ENCODE data around the gene ANKS4B.
"Not testable (repeated sequence)": the region's sequence is repeated elsewhere in the genome, so short reads cannot be mapped to it uniquely, and the experiment has no call there.

Gene ANKS4B

GRCh38 chr16:21289789-21290188 is 56.3 kb downstream of the ANKS4B start:
- FAIRE-seq; DNase-seq (ENCODE audit: low spot score): not testable (repeated sequence)

GRCh38 chr16:21300309-21301167 is 67.0 kb downstream of the ANKS4B start:
- DNase-seq (ENCODE audit: low spot score) (peak; percentile 85), FAIRE-seq (no peak)

GRCh38 chr16:21301168-21301894 is 67.8 kb downstream of the ANKS4B start:
- FAIRE-seq (no peak), DNase-seq (ENCODE audit: low spot score) (peak; percentile 81)

GRCh38 chr16:21301895-21302291 is 68.4 kb downstream of the ANKS4B start:
- FAIRE-seq, result no peak
- DNase-seq (ENCODE audit: low spot score), result no peak

GRCh38 chr16:21302454-21302853 is 69.0 kb downstream of the ANKS4B start:
- no peak for FAIRE-seq

GRCh38 chr16:21302898-21303528 is 69.5 kb downstream of the ANKS4B start:
- FAIRE-seq (no peak), DNase-seq (ENCODE audit: low spot score) (no peak)

More at GRCh38 chr16:21302454-21302853, 69.0 kb downstream of the ANKS4B start:
- DNase-seq (ENCODE audit: low spot score), result no peak
